GM12878 (cell line): ENCODE data around the gene PHKB. TPM values are rescaled to one million over a fixed set of nuclear protein-coding genes. Genes with fewer than 3 reads are reported as not detected.

Source experiments
- ATAC-seq: fragments of 200-7000 bp; cut with Tn5 transposase; 3 replicates; pipeline ENCODE4 v1.9.1; 2020; ENCODE audit warnings: mild to moderate bottlenecking, moderate library complexity
- BruUV-seq: library from RNA; stranded (reverse); fragments of 400-500 nt; replicated peaks from 2 replicates; lab custom pipeline; 2021; lab: Mats Ljungman, UMichigan
- CTCF ChIA-PET: fragments of 300-600 bp; sonication (Branson Sonifier 250); formaldehyde crosslinking; extraction: SDS; loops from one replicate; lab custom pipeline; 2021; ENCODE audit warnings: inconsistent platforms; lab: Yijun Ruan, JAX
- POLR2A ChIA-PET: fragments of 350-600 bp; formaldehyde crosslinking; extraction: SDS; loops from one replicate; lab custom pipeline; 2021; ENCODE audit warnings: inconsistent platforms; lab: Charles Lee
- RAD21 ChIA-PET: fragments of 300-600 bp; sonication (Branson Sonifier 250); formaldehyde crosslinking; loops from one replicate; lab custom pipeline; 2023; ENCODE audit warnings: antibody characterized with exemption; ENCODE audit not compliant: unreplicated experiment; lab: Charles Lee
- SMC1A ChIA-PET: fragments of 300-600 bp; sonication (Branson Sonifier 250); formaldehyde crosslinking; loops from one replicate; lab custom pipeline; 2023; ENCODE audit not compliant: unreplicated experiment, uncharacterized antibody; lab: Charles Lee
- DNase-seq: peaks from one replicate; pipeline ENCODE4 v3.0.0-alpha.2; 2011; ENCODE audit warnings: low read depth, low spot score
- FAIRE-seq: peaks from 3 replicates; lab custom pipeline; 2011; peaks lifted over from hg19 to GRCh38; lab: Jason Lieb, UNC
- H2AFZ ChIP-seq: 2 replicates; pipeline ENCODE4 v1.6.0; 2011; ENCODE audit warnings: low read depth, low read length, control low read depth; ENCODE audit not compliant: control insufficient read depth
- H3K27ac ChIP-seq: 2 replicates; pipeline ENCODE4 v1.5.1; 2011; ENCODE audit warnings: control low read depth; ENCODE audit not compliant: control insufficient read depth, insufficient read depth
- H3K27me3 ChIP-seq, 2 experiments: replicated peaks in 1 of 2; 2 replicates each; pipeline versions ENCODE4 v1.6.0 to v1.6.1; 2011; ENCODE audit warnings: low read length in 1 of 2; ENCODE audit not compliant: control insufficient read depth in 2 of 2, insufficient read depth in 2 of 2
- H3K36me3 ChIP-seq, 2 experiments: 2 replicates each; pipeline ENCODE4 v1.5.1; 2011; ENCODE audit warnings: low read length in 1 of 2; ENCODE audit not compliant: control insufficient read depth in 2 of 2, insufficient read depth in 2 of 2
- H3K4me1 ChIP-seq: 2 replicates; pipeline ENCODE4 v1.6.1; 2011; ENCODE audit warnings: mild to moderate bottlenecking, low read length, moderate library complexity, mixed read lengths; ENCODE audit not compliant: control insufficient read depth, insufficient read depth
- H3K4me2 ChIP-seq: 2 replicates; pipeline ENCODE4 v1.6.0; 2011; ENCODE audit warnings: control low read depth; ENCODE audit not compliant: control insufficient read depth, insufficient read depth
- H3K4me3 ChIP-seq: fragments of 200-600 bp; sonication (generic); 2 replicates; pipeline ENCODE4 v1.5.1; 2016
- H3K79me2 ChIP-seq: 2 replicates; pipeline ENCODE4 v1.6.0; 2011; ENCODE audit warnings: low read length; ENCODE audit not compliant: control insufficient read depth, insufficient read depth
- H3K9ac ChIP-seq: 2 replicates; pipeline ENCODE4 v1.8.0; 2011; ENCODE audit warnings: low read length, control low read depth, mixed read lengths; ENCODE audit not compliant: control insufficient read depth, insufficient read depth
- H3K9me3 ChIP-seq: replicated peaks from 3 replicates; pipeline ENCODE4 v1.5.1; 2011; ENCODE audit warnings: mild to moderate bottlenecking, low read length; ENCODE audit not compliant: control insufficient read depth, insufficient read depth
- H4K20me1 ChIP-seq: 2 replicates; pipeline ENCODE4 v1.6.0; 2011; ENCODE audit not compliant: control insufficient read depth, insufficient read depth
- ATF7 ChIP-seq: fragments of 450-650 bp; IDR thresholded peaks from 2 replicates; pipeline ENCODE4 v1.6.1; 2016; ENCODE audit warnings: low read depth, mild to moderate bottlenecking
- BRCA1 ChIP-seq: IDR thresholded peaks from 2 replicates; pipeline ENCODE4 v1.6.1; 2011; ENCODE audit warnings: low read depth, low read length, improper control_type of control experiment
- ETV6 ChIP-seq, 2 experiments: fragments of 450-650 bp in 1 of 2; IDR thresholded peaks in 1 of 2; conservative IDR thresholded peaks in 1 of 2; 2 replicates each; pipeline ENCODE4 v1.6.1; 2014; ENCODE audit warnings: antibody characterized with exemption in 1 of 2, borderline replicate concordance in 1 of 2, low read depth in 1 of 2, mild to moderate bottlenecking in 1 of 2, moderate library complexity in 1 of 2
- IKZF1 ChIP-seq: fragments of 450-650 bp; conservative IDR thresholded peaks from 2 replicates; pipeline ENCODE4 v1.6.1; 2017; ENCODE audit warnings: antibody characterized with exemption, mild to moderate bottlenecking
- ZNF207 ChIP-seq: fragments of 450-650 bp; IDR thresholded peaks from 2 replicates; pipeline ENCODE4 v1.6.1; 2014; ENCODE audit warnings: antibody characterized with exemption, mild to moderate bottlenecking, borderline replicate concordance
- WGBS: methylation state at CpG from one replicate; pipeline ENCODE4 v1.1.6; 2016; ENCODE audit warnings: low lambda C conversion rate; ENCODE audit not compliant: insufficient replicate concordance, insufficient coverage; ENCODE audit errors: missing lambda C conversion rate; 5-methylcytosine and 5-hydroxymethylcytosine counted together
- in situ Hi-C: fragments of 300-500 bp; cut with MboI; formaldehyde crosslinking; loops from 9 replicates; pipeline ENCODE4 v1.14.3; 2018; ENCODE audit warnings: mixed read lengths
- intact Hi-C: fragments of 100-400 bp; cut with micrococcal nuclease; formaldehyde crosslinking; loops from one replicate; pipeline ENCODE4 v1.14.2; 2022; ENCODE audit not compliant: unreplicated experiment
- polyA plus RNA-seq, 11 experiments: library from polyadenylated mRNA; depleted of rRNA in 4 of 11; unstranded in 6 of 11; stranded (reverse) in 5 of 11; fragments of >200 nt; fragmentation: Nextera tagmentation in 4 of 11; fragmentation: Illumina TruSeq in 1 of 11; extraction: Ambion mirVana in 4 of 11; extraction: Trizol in 1 of 11; gene quantifications; 1 replicate in 1 of 11; 2 replicates in 10 of 11; pipeline versions ENCODE4 v1.2.1 to v1.2.3, GENCODE V29; 2011 to 2016; ENCODE audit warnings: inconsistent platforms in 2 of 11, missing spikeins in 2 of 11, low read depth in 1 of 11
- total RNA-seq, 4 experiments: library from RNA; depleted of rRNA in 3 of 4; stranded (reverse); fragments of >200 nt in 3 of 4; fragmentation: Illumina TruSeq in 1 of 4; extraction: Trizol in 1 of 4; gene quantifications; 2 replicates each; pipeline versions ENCODE4 v1.2.1 to v1.2.3, GENCODE V29; 2013 to 2021
- TF ChIP-seq, protein P1 (sequence below): fragments of 450-650 bp; IDR thresholded peaks from 2 replicates; pipeline ENCODE4 v1.6.1; 2017; ENCODE audit warnings: mild to moderate bottlenecking, low read depth, inconsistent platforms; ENCODE audit not compliant: poor library complexity, severe bottlenecking
- TF ChIP-seq, protein P2 (sequence below): IDR thresholded peaks from 2 replicates; pipeline ENCODE4 v1.6.1; 2012; ENCODE audit warnings: low read depth, low read length, improper control_type of control experiment
- TF ChIP-seq, protein P3 (sequence below): fragments of 450-650 bp; IDR thresholded peaks from 2 replicates; pipeline ENCODE4 v1.6.1; 2017; ENCODE audit warnings: low read depth, mild to moderate bottlenecking, moderate library complexity
- TF ChIP-seq, protein P4 (sequence below): fragments of 150-350 bp; IDR thresholded peaks from 2 replicates; pipeline ENCODE4 v1.6.1; 2014; ENCODE audit warnings: mild to moderate bottlenecking, low read depth, low read length
- TF ChIP-seq, protein P5 (sequence below): fragments of 450-650 bp; IDR thresholded peaks from 2 replicates; pipeline ENCODE4 v1.6.1; 2016; ENCODE audit warnings: mild to moderate bottlenecking
- TF ChIP-seq, protein P6 (sequence below), 3 experiments: IDR thresholded peaks in 2 of 3; conservative IDR thresholded peaks in 1 of 3; 2 replicates each; pipeline ENCODE4 v1.5.1; 2011; ENCODE audit warnings: low read depth in 3 of 3, low read length in 3 of 3, mild to moderate bottlenecking in 3 of 3, control low read depth in 2 of 3, moderate library complexity in 2 of 3, inconsistent platforms in 1 of 3, mixed read lengths in 1 of 3; ENCODE audit not compliant: control insufficient read depth in 2 of 3, insufficient read depth in 1 of 3; ENCODE audit errors: extremely low read depth in 1 of 3

Gene PHKB
- total and polyA plus RNA-seq, 10 of the 15 experiments (the other 5 are each of a cell fraction or from before 2014, with no cell fraction given): 14.2 to 65.6 (median 37.0) TPM

DNA sequence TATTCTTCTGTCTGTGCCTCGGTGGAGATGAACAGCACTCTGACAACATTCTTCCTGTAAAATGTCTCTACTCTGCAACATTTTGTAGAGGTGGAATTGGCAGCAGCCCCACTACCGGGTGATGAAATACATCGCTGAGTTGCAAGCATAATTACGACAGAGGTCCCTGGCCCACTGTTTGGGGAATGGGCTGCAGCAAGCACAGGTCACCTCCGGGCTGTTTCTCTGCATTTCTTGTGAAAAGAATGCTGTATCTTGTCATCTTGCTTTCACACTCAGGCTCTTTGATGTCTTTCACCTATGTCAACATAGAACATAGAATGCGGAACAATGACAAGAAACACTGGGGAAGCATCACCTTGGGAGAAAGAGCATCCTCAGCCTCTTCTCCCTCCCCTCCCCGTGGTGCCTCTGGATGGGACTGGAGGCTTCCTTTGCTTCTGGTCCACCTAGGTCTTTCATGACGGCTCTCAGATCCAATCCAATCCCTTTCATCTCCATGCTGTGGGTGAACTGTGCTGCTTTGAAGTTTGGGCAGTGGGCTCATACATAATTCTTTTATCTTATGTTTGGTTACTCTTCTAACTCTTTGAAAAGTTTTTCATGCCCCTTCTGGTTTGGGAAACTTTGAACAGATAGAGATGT lies 265.0 kb downstream of the PHKB start:
- in situ Hi-C loops (no loop called here), intact Hi-C loops (no loop called here)
- H3K27ac ChIP-seq: no peak overlapping the region
- ATAC-seq (no peak), FAIRE-seq (no peak), DNase-seq (no peak)
- no peaks in the 10 kb centered on the region; the same call in 1 of the 2 replicates for H3K4me1 ChIP-seq
- H2AFZ ChIP-seq: no peak overlapping the region
- H3K4me2 ChIP-seq: no peak overlapping the region
- POLR2A ChIA-PET: no interaction called here
- no peak overlapping the region for H3K4me3 ChIP-seq
- TF ChIP-seq, protein P1, sequence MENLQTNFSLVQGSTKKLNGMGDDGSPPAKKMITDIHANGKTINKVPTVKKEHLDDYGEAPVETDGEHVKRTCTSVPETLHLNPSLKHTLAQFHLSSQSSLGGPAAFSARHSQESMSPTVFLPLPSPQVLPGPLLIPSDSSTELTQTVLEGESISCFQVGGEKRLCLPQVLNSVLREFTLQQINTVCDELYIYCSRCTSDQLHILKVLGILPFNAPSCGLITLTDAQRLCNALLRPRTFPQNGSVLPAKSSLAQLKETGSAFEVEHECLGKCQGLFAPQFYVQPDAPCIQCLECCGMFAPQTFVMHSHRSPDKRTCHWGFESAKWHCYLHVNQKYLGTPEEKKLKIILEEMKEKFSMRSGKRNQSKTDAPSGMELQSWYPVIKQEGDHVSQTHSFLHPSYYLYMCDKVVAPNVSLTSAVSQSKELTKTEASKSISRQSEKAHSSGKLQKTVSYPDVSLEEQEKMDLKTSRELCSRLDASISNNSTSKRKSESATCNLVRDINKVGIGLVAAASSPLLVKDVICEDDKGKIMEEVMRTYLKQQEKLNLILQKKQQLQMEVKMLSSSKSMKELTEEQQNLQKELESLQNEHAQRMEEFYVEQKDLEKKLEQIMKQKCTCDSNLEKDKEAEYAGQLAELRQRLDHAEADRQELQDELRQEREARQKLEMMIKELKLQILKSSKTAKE: no peak
- TF ChIP-seq BRCA1 (no peak), IKZF1 (no peak), ATF7 (no peak), ZNF207 (no peak), ETV6 (conservative IDR thresholded peaks at IDR 0.05 in 1 of 2, IDR thresholded peaks at IDR 0.05 in 1 of 2; ENCODE audit: borderline replicate concordance in 1 of 2, low read depth in 1 of 2) (no peak)
- TF ChIP-seq, protein P2, sequence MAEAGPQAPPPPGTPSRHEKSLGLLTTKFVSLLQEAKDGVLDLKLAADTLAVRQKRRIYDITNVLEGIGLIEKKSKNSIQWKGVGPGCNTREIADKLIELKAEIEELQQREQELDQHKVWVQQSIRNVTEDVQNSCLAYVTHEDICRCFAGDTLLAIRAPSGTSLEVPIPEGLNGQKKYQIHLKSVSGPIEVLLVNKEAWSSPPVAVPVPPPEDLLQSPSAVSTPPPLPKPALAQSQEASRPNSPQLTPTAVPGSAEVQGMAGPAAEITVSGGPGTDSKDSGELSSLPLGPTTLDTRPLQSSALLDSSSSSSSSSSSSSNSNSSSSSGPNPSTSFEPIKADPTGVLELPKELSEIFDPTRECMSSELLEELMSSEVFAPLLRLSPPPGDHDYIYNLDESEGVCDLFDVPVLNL: no peak
- TF ChIP-seq, protein P3, sequence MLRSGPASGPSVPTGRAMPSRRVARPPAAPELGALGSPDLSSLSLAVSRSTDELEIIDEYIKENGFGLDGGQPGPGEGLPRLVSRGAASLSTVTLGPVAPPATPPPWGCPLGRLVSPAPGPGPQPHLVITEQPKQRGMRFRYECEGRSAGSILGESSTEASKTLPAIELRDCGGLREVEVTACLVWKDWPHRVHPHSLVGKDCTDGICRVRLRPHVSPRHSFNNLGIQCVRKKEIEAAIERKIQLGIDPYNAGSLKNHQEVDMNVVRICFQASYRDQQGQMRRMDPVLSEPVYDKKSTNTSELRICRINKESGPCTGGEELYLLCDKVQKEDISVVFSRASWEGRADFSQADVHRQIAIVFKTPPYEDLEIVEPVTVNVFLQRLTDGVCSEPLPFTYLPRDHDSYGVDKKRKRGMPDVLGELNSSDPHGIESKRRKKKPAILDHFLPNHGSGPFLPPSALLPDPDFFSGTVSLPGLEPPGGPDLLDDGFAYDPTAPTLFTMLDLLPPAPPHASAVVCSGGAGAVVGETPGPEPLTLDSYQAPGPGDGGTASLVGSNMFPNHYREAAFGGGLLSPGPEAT: no peak
- TF ChIP-seq, protein P4, sequence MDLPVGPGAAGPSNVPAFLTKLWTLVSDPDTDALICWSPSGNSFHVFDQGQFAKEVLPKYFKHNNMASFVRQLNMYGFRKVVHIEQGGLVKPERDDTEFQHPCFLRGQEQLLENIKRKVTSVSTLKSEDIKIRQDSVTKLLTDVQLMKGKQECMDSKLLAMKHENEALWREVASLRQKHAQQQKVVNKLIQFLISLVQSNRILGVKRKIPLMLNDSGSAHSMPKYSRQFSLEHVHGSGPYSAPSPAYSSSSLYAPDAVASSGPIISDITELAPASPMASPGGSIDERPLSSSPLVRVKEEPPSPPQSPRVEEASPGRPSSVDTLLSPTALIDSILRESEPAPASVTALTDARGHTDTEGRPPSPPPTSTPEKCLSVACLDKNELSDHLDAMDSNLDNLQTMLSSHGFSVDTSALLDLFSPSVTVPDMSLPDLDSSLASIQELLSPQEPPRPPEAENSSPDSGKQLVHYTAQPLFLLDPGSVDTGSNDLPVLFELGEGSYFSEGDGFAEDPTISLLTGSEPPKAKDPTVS: no peak
- TF ChIP-seq, protein P5, sequence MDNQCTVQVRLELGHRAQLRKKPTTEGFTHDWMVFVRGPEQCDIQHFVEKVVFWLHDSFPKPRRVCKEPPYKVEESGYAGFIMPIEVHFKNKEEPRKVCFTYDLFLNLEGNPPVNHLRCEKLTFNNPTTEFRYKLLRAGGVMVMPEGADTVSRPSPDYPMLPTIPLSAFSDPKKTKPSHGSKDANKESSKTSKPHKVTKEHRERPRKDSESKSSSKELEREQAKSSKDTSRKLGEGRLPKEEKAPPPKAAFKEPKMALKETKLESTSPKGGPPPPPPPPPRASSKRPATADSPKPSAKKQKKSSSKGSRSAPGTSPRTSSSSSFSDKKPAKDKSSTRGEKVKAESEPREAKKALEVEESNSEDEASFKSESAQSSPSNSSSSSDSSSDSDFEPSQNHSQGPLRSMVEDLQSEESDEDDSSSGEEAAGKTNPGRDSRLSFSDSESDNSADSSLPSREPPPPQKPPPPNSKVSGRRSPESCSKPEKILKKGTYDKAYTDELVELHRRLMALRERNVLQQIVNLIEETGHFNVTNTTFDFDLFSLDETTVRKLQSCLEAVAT: no peak
- TF ChIP-seq, protein P6, sequence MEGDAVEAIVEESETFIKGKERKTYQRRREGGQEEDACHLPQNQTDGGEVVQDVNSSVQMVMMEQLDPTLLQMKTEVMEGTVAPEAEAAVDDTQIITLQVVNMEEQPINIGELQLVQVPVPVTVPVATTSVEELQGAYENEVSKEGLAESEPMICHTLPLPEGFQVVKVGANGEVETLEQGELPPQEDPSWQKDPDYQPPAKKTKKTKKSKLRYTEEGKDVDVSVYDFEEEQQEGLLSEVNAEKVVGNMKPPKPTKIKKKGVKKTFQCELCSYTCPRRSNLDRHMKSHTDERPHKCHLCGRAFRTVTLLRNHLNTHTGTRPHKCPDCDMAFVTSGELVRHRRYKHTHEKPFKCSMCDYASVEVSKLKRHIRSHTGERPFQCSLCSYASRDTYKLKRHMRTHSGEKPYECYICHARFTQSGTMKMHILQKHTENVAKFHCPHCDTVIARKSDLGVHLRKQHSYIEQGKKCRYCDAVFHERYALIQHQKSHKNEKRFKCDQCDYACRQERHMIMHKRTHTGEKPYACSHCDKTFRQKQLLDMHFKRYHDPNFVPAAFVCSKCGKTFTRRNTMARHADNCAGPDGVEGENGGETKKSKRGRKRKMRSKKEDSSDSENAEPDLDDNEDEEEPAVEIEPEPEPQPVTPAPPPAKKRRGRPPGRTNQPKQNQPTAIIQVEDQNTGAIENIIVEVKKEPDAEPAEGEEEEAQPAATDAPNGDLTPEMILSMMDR (IDR thresholded peaks at IDR 0.05 in 2 of 3, conservative IDR thresholded peaks at IDR 0.05 in 1 of 3; ENCODE audit: control insufficient read depth in 2 of 3, extremely low read depth in 1 of 3, insufficient read depth in 1 of 3, low read depth in 3 of 3, low read length in 3 of 3): no peak
- RAD21 ChIA-PET: no interaction called here
- WGBS: 44% methylated on average over 8 of the region's 8 CpGs
- no peaks in the 10 kb centered on the region for H3K9me3 ChIP-seq
- H3K9ac ChIP-seq: no peak overlapping the region
- no peaks in the 10 kb centered on the region for H4K20me1 ChIP-seq
- H3K79me2 ChIP-seq: no peaks in the 10 kb centered on the region
- no TSS peak for BruUV-seq
- CTCF ChIA-PET: no interaction called here
- H3K36me3 ChIP-seq: no peaks in the 10 kb centered on the region
- no peaks in the 10 kb centered on the region for H3K27me3 ChIP-seq
- SMC1A ChIA-PET: no interaction called here
